Peyer's patch (tissue), 4 donors: Measurements from ENCODE around the gene OR2Z1. TPM values are rescaled to one million over a fixed set of nuclear protein-coding genes. Genes with fewer than 3 reads are reported as not detected.

ENCODE experiments used
- DNase-seq, 3 donors: peaks; one replicate each; pipeline ENCODE4 v3.0.0-alpha.2; 2017 to 2019
- H3K27ac ChIP-seq, 4 donors: fragments of 200-600 bp; sonication (generic); one replicate each; pipeline ENCODE4 v1.5.1; 2016 to 2019
- H3K27me3 ChIP-seq, 2 donors: fragments of 200-600 bp; sonication (generic); one replicate each; pipeline ENCODE4 v1.5.1; 2019
- H3K36me3 ChIP-seq, 3 donors: fragments of 200-600 bp; sonication (generic); one replicate each; pipeline ENCODE4 v1.5.1; 2016 to 2019
- H3K4me1 ChIP-seq, 4 donors: fragments of 200-600 bp; sonication (generic); one replicate each; pipeline ENCODE4 v1.5.1; 2016 to 2019
- H3K4me3 ChIP-seq, 4 donors: fragments of 200-600 bp; sonication (generic); 1 replicate in 3 of 4; 2 replicates in 1 of 4; pipeline ENCODE4 v1.5.1; 2016 to 2019; ENCODE audit warnings: mild to moderate bottlenecking in 1 of 4
- H3K9me3 ChIP-seq, 4 donors: fragments of 200-600 bp; sonication (generic); one replicate each; pipeline ENCODE4 v1.5.1; 2016 to 2019; ENCODE audit warnings: mild to moderate bottlenecking in 1 of 4
- POLR2A ChIP-seq, 2 donors: fragments of 450-650 bp; IDR thresholded peaks; one replicate each; pipeline ENCODE4 v1.5.1; 2017; ENCODE audit warnings: antibody characterized with exemption in 2 of 2, mild to moderate bottlenecking in 2 of 2, moderate library complexity in 2 of 2
- total RNA-seq, 4 donors: library from RNA; depleted of rRNA; stranded (reverse); fragments of >200 nt; gene quantifications; one replicate each; pipeline ENCODE4 v1.1.0, GENCODE V29; 2016
- TF ChIP-seq, protein P1 (sequence below), 6 experiments: fragments of 450-650 bp in 4 of 6; fragments of 200-600 bp in 2 of 6; sonication (generic) in 1 of 6; IDR thresholded peaks; one replicate each; pipeline ENCODE4 v1.5.1; 2017 to 2019; ENCODE audit warnings: antibody characterized with exemption in 6 of 6, mild to moderate bottlenecking in 3 of 6, moderate library complexity in 1 of 6

The OR2Z1 gene
- total RNA-seq: not detected

DNA sequence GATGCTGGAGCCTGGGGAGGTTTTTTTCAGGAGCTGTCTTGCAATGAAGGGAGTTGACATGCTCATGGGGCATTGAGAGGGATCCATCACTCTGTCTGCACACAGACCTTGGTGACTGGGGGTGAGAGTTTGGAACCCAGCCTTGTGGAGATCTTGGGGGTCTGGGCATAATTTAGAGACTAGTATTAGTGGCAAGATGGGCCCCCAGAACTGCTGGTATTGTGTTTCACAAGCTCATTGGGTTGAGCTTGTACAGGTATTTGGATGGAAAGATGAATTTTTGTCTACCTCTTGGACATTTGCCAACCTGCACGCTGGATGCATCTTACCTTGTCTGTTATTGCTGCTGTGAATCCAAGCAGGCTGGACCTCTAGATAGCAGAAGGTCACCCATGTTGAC, at the start of gene OR2Z1:
TSS of gene OR2Z1 (plus strand) at position 301 of the 400 bp plus-strand sequence. CDS start 9,395 bp downstream, outside the sequence.
- no peaks in the 10 kb centered on the region for H3K27me3 ChIP-seq

DNA sequence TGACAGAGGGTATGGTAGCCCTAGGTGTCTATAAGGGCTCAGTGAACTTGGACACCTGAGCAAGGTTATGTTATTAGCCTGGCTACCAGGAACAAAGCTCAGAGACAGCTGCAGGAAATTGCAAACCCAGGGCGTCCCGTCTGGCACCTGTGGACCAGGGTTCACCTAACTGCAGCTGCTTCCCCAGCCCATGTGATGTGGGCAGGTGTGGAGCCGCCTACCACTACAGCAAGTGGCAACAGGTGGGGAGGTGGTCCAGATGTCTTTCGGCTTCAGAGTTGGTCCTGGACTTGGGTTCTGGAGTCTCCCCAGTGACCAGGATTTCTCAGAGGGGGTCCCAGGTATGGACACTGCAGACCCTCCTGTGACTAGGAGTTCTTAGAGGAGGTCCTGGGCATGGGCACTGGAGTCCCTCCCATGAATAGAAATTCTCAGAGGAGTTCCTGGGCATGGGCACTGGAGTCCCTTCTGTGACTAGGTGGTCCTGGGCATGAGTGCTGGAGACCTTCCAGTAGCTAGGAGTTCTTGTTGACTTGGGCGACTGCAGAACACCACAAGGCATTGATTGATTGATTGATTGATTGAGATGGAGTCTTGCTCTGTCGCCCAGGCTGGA, 48.0 kb upstream of the OR2Z1 start:
- Histone ChIP-seq H3K27me3 (no peaks in the 10 kb centered on the region), H3K36me3 (no peaks in the 10 kb centered on the region), H3K27ac (no peak overlapping the region), H3K4me3 (no peak overlapping the region), H3K4me1 (no peaks in the 10 kb centered on the region), H3K9me3 (no peaks in the 10 kb centered on the region)
- DNase-seq: no peak
- TF ChIP-seq, protein P1, sequence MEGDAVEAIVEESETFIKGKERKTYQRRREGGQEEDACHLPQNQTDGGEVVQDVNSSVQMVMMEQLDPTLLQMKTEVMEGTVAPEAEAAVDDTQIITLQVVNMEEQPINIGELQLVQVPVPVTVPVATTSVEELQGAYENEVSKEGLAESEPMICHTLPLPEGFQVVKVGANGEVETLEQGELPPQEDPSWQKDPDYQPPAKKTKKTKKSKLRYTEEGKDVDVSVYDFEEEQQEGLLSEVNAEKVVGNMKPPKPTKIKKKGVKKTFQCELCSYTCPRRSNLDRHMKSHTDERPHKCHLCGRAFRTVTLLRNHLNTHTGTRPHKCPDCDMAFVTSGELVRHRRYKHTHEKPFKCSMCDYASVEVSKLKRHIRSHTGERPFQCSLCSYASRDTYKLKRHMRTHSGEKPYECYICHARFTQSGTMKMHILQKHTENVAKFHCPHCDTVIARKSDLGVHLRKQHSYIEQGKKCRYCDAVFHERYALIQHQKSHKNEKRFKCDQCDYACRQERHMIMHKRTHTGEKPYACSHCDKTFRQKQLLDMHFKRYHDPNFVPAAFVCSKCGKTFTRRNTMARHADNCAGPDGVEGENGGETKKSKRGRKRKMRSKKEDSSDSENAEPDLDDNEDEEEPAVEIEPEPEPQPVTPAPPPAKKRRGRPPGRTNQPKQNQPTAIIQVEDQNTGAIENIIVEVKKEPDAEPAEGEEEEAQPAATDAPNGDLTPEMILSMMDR (IDR thresholded peaks at IDR 0.05): no peak
- TF ChIP-seq POLR2A (IDR thresholded peaks at IDR 0.05): no peak

More for the DNA sequence above, at the start of gene OR2Z1:
- Histone ChIP-seq H3K27ac (no peak within 1 kb of the TSS), H3K4me1 (no peaks in the 10 kb centered on the region), H3K36me3 (no peaks in the 10 kb centered on the region), H3K9me3 (no peaks in the 10 kb centered on the region), H3K4me3 (no peak within 1 kb of the TSS)
- no peak for TF ChIP-seq POLR2A (IDR thresholded peaks at IDR 0.05)
- TF ChIP-seq, protein P1 (IDR thresholded peaks at IDR 0.05): no peak
- DNase-seq: no peak

DNA sequence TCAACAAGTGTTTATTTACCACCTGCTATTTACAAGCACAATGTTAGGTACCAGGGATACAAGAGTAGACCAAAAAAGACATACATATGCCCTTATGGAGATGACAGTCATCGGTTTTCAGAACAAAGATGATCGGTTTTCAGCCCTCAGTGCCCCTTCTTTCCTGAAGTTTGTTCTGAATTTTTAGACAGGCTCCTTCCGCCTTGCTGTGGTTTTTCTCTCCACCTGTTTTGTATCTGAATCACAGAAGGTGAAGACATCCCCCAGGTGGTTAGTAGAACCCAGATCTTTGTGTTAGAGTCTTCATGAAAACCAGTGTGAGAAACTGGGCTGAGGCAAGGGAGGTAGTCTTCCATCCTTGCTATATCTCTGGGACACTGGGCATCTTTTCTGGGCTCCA, 46.4 kb upstream of the OR2Z1 start:
- Histone ChIP-seq H3K27ac (no peak overlapping the region), H3K4me1 (no peaks in the 10 kb centered on the region), H3K4me3 (no peak overlapping the region), H3K9me3 (no peaks in the 10 kb centered on the region), H3K27me3 (no peaks in the 10 kb centered on the region), H3K36me3 (no peaks in the 10 kb centered on the region)
- no peak for TF ChIP-seq POLR2A (IDR thresholded peaks at IDR 0.05)
- no peak for DNase-seq

GRCh38 chr19:8678244-8678807, 43.1 kb upstream of the OR2Z1 start:
- no peak for DNase-seq
- TF ChIP-seq, protein P1 (IDR thresholded peaks at IDR 0.05): no peak
- TF ChIP-seq POLR2A (IDR thresholded peaks at IDR 0.05): no peak
- Histone ChIP-seq H3K27me3 (no peaks in the 10 kb centered on the region), H3K4me3 (no peak overlapping the region), H3K9me3 (no peaks in the 10 kb centered on the region), H3K36me3 (no peaks in the 10 kb centered on the region), H3K4me1 (no peaks in the 10 kb centered on the region), H3K27ac (no peak overlapping the region)

- no peak for TF ChIP-seq POLR2A (IDR thresholded peaks at IDR 0.05)
- TF ChIP-seq, protein P1 (IDR thresholded peaks at IDR 0.05): no peak
- Histone ChIP-seq H3K4me3 (no peak overlapping the region), H3K9me3 (no peaks in the 10 kb centered on the region), H3K36me3 (no peaks in the 10 kb centered on the region), H3K27ac (no peak overlapping the region), H3K4me1 (no peaks in the 10 kb centered on the region), H3K27me3 (no peaks in the 10 kb centered on the region)
- DNase-seq: no peak
Measured at GRCh38 chr19:8680676-8681344, 40.6 kb upstream of the OR2Z1 start.

- no peak overlapping the region for H3K27ac ChIP-seq
- no peak overlapping the region for H3K4me3 ChIP-seq
- TF ChIP-seq POLR2A (IDR thresholded peaks at IDR 0.05): no peak
- TF ChIP-seq, protein P1 (IDR thresholded peaks at IDR 0.05): no peak
- H3K4me1 ChIP-seq: no peaks in the 10 kb centered on the region
- DNase-seq: no peak
- H3K36me3 ChIP-seq: no peaks in the 10 kb centered on the region
- no peaks in the 10 kb centered on the region for H3K27me3 ChIP-seq
- no peaks in the 10 kb centered on the region for H3K9me3 ChIP-seq
Measured at GRCh38 chr19:8681345-8682029, 39.9 kb upstream of the OR2Z1 start.
